ENCODE data around the gene FRG2.

The FRG2 gene

DNA sequence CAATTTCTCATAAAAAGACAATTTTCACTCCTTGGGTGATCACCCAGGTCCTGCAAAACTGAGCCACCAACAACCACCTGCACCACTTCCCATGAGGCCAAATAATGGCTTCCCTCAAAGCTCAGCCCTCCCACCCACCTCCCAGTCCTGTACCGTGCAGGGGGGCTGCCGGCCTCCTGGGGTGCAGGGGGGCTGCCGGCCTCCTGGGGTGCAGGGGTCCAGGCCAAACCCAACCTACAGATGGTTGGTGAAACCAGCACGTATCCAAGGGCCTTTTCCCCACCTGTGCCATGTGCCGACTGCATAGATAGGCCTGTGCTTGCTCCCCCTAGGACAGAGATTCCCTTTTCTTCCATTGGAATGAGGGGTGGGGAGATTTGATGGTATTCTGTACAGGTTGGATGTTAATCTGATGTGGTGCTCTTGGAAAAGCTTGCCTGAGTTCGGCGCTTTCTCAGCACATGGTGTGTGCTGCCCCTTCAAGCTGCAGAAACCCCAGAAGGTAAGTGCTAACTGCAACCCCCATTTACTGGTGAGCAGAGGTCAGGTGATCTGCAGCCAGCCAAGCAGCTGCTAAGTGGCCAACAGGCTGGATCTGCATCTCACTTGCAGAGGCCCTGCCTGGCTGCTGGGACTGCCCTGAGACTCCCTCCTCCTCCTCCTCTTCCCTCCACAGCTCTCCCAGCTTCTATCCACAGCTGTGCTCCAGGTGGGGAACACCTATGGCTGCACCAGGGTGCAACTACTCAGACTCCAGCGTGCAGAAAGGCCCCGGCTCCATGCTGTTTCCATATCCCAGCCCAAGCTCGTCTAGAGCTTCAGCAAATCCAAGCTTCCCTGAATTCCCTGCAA is 47.6 kb downstream of the FRG2 start:
- no peaks in the 10 kb centered on the region for H3K4me1 ChIP-seq (ENCODE audit: control insufficient read depth in 1 of 2, insufficient read depth in 2 of 2, low read length in 2 of 2)
- no peak overlapping the region for H3K9ac ChIP-seq (ENCODE audit: low read depth in 1 of 2, low read length in 2 of 2)
- H3K9me3 ChIP-seq (ENCODE audit: control insufficient read depth in 1 of 2, low read length in 2 of 2), result no peaks in the 10 kb centered on the region
- H3K27me3 ChIP-seq (ENCODE audit: control insufficient read depth in 1 of 2, insufficient read depth in 2 of 2, low read length in 2 of 2), result no peaks in the 10 kb centered on the region
- H3K36me3 ChIP-seq (ENCODE audit: control insufficient read depth in 1 of 2, insufficient read depth in 2 of 2, low read length in 2 of 2), result no peaks in the 10 kb centered on the region
- no peak overlapping the region for H3K27ac ChIP-seq (ENCODE audit: low read depth, low read length)
- no peak overlapping the region for H3K4me3 ChIP-seq (ENCODE audit: low read depth in 1 of 2, low read length in 2 of 2)

Measured in duodenal mucosa (tissue), 2 donors.